KMS-11 (cell line): ENCODE data around the gene IMMT.
"Not testable (repeated sequence)": the region's sequence is repeated elsewhere in the genome, so short reads cannot be mapped to it uniquely, and the experiment has no call there.

ENCODE experiments used
- H2AFZ ChIP-seq: fragments of 200-600 bp; sonication (generic); 2 replicates; pipeline ENCODE4 v1.6.1; 2016; ENCODE audit warnings: antibody characterized with exemption, mixed run types, low read depth
- H3K27ac ChIP-seq: fragments of 200-600 bp; sonication (generic); 2 replicates; pipeline ENCODE4 v1.6.1; 2016; ENCODE audit warnings: mild to moderate bottlenecking, mixed run types
- H3K27me3 ChIP-seq: fragments of 200-600 bp; sonication (generic); 2 replicates; pipeline ENCODE4 v1.6.1; 2017; ENCODE audit warnings: mild to moderate bottlenecking, low read depth, mixed run types, moderate library complexity; ENCODE audit not compliant: insufficient read depth
- H3K36me3 ChIP-seq: fragments of 200-600 bp; sonication (generic); 2 replicates; pipeline ENCODE4 v1.6.1; 2017; ENCODE audit warnings: mild to moderate bottlenecking, mixed run types; ENCODE audit not compliant: insufficient read depth
- H3K4me1 ChIP-seq: fragments of 200-600 bp; sonication (generic); 2 replicates; pipeline ENCODE4 v1.6.1; 2016; ENCODE audit warnings: mild to moderate bottlenecking, low read depth, mixed run types; ENCODE audit not compliant: poor library complexity, severe bottlenecking
- H3K4me2 ChIP-seq: fragments of 200-600 bp; sonication (generic); 2 replicates; pipeline ENCODE4 v1.7.0; 2016; ENCODE audit warnings: mild to moderate bottlenecking, mixed run types
- H3K4me3 ChIP-seq: fragments of 200-600 bp; sonication (generic); IDR thresholded peaks from 2 replicates; pipeline ENCODE4 v1.6.1; 2017; ENCODE audit warnings: low read depth, low read length, mixed read lengths; ENCODE audit not compliant: insufficient read depth
- H3K79me2 ChIP-seq: fragments of 200-600 bp; sonication (generic); 2 replicates; pipeline ENCODE4 v1.6.1; 2016; ENCODE audit warnings: low read depth, mixed run types; ENCODE audit not compliant: insufficient read depth
- H3K9ac ChIP-seq: fragments of 200-600 bp; sonication (generic); 2 replicates; pipeline ENCODE4 v1.6.1; 2016; ENCODE audit warnings: mild to moderate bottlenecking, mixed run types
- H4K20me1 ChIP-seq: fragments of 200-600 bp; sonication (generic); 2 replicates; pipeline ENCODE4 v1.6.1; 2016; ENCODE audit warnings: mild to moderate bottlenecking, mixed run types; ENCODE audit not compliant: insufficient read depth
- CTCF ChIP-seq: fragments of 200-600 bp; sonication (generic); conservative IDR thresholded peaks from 2 replicates; pipeline ENCODE4 v1.6.1; 2017; ENCODE audit warnings: low read depth, mild to moderate bottlenecking, antibody characterized with exemption, low read length, moderate library complexity, mixed read lengths

Gene IMMT

DNA sequence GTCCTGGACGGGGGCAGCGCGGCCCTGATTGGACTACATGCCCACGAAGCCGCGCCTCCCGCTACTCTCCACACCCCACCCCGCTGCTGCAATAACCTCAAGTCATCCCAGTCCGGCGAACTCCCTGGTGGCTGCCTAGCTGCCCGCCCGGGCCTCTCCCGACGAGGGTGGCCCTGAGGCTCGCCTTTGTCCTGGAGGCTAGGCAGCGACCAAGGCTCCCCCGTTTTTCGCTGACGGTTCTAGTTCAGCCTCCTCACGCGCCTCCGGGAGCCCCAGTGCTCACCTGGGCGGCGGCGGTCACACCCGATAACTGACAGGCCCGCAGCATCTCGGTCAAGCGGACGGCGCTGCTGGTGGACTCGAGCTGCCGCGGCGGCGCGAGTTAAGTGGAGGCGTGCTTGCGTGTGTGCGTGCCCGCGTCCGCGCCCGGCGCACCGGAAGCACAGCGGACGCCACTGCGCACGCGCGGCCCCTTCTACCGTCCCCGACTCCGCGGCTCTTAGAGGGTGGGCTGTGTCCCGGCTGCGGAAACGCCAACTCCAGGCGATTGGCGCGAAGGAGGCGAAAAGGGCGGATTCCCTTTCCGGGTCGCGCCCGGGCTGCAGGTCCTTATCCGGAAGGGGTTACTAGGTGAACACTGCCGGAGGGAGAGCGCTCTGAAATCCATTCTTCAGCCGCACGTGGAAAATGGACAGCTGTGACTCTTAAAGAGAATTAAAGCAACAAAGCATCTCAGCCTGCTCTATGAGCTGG is at the start of gene IMMT:
Gene IMMT, minus strand, starts transcription at position 408 of the 753 bp plus-strand sequence. Its CDS starts 80 bp downstream, at position 328.
- TF ChIP-seq CTCF: no peak
- Histone ChIP-seq H3K27me3 (no peaks in the 10 kb centered on the region), H3K79me2 (peaks cover 53% of the 10 kb centered on the region), H4K20me1 (no peaks in the 10 kb centered on the region), H3K36me3 (no peaks in the 10 kb centered on the region), H3K4me1 (peaks cover 34% of the 10 kb centered on the region), H3K27ac (peak within 1 kb of the TSS; percentile 95), H3K4me2 (peak within 1 kb of the TSS; percentile 88), H2AFZ (peak within 1 kb of the TSS; percentile 53), H3K4me3 (peak within 1 kb of the TSS; percentile 95), H3K9ac (peak within 1 kb of the TSS; percentile 89)

- H3K27me3 ChIP-seq, H3K4me2 ChIP-seq: not testable (repeated sequence)
Measured at GRCh38 chr2:86244781-86245180, 49.5 kb upstream of the IMMT start.

GRCh38 chr2:86243950-86244733 is 48.9 kb upstream of the IMMT start:
- Histone ChIP-seq H3K4me2 (no peak overlapping the region), H3K4me1 (peaks cover 10% of the 10 kb centered on the region), H4K20me1 (no peaks in the 10 kb centered on the region), H3K36me3 (no peaks in the 10 kb centered on the region), H3K27ac (no peak overlapping the region), H3K79me2 (no peaks in the 10 kb centered on the region), H2AFZ (no peak overlapping the region), H3K27me3 (no peaks in the 10 kb centered on the region), H3K9ac (no peak overlapping the region), H3K4me3 (no peak overlapping the region)
- no peak for TF ChIP-seq CTCF

More at GRCh38 chr2:86244781-86245180, 49.5 kb upstream of the IMMT start:
- H2AFZ ChIP-seq, H3K27ac ChIP-seq, H3K4me3 ChIP-seq, H4K20me1 ChIP-seq, H3K79me2 ChIP-seq, H3K36me3 ChIP-seq, H3K9ac ChIP-seq: not testable (repeated sequence)
- H3K4me1 ChIP-seq: peaks cover 17% of the 10 kb centered on the region

DNA sequence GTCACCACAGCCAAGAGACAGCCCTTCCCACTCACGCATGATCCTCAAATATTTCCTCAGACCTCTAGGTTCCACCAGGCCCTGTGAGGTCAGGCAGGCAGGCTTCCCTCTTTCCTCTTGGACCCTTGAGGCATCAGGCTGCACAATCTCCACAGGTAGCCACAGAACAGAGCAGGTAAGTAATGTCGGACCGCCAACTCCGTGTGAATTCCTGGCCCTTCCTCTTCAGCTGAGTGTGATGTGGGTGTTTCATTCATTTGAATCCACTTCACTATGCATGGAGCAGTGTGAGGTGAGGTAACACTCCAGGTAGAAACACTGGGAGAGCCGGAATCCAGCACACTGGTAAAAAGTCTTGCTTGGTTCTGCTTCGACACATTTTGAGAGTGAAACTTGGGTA is 48.0 kb upstream of the IMMT start:
- H4K20me1 ChIP-seq: no peaks in the 10 kb centered on the region
- no peak overlapping the region for H3K4me2 ChIP-seq
- H3K9ac ChIP-seq: no peak overlapping the region
- no peaks in the 10 kb centered on the region for H3K36me3 ChIP-seq
- no peak overlapping the region for H3K4me3 ChIP-seq
- no peak overlapping the region for H2AFZ ChIP-seq
- TF ChIP-seq CTCF: no peak
- no peaks in the 10 kb centered on the region for H3K27me3 ChIP-seq
- H3K4me1 ChIP-seq: peaks cover 6% of the 10 kb centered on the region
- H3K79me2 ChIP-seq: no peaks in the 10 kb centered on the region
- H3K27ac ChIP-seq: no peak overlapping the region
